ENCODE measurements around the gene PLOD1.
"Not testable (repeated sequence)": the region's sequence is repeated elsewhere in the genome, so short reads cannot be mapped to it uniquely, and the experiment has no call there.

PLOD1 gene

GRCh38 chr1:11912000-11912399 lies 22.5 kb upstream of the PLOD1 start:
- in situ Hi-C loops (cut with HindIII; ENCODE audit: low sequenced_read_pairs): no loop called here

GRCh38 chr1:11912482-11913216 lies 21.9 kb upstream of the PLOD1 start:
- in situ Hi-C loops (cut with HindIII; ENCODE audit: low sequenced_read_pairs): not testable (repeated sequence)

GRCh38 chr1:11913291-11913690 lies 21.2 kb upstream of the PLOD1 start:
- in situ Hi-C loops (cut with HindIII; ENCODE audit: low sequenced_read_pairs): no loop called here

- in situ Hi-C loops (cut with HindIII; ENCODE audit: low sequenced_read_pairs): no loop called here
Measured at GRCh38 chr1:11914024-11914423, 20.5 kb upstream of the PLOD1 start.

GRCh38 chr1:11918799-11919519 lies 15.6 kb upstream of the PLOD1 start:
- in situ Hi-C loops (cut with HindIII; ENCODE audit: low sequenced_read_pairs): no loop called here

GRCh38 chr1:11919621-11920020 lies 14.9 kb upstream of the PLOD1 start:
- in situ Hi-C loops (cut with HindIII; ENCODE audit: low sequenced_read_pairs): no loop called here

GRCh38 chr1:11920239-11920903 lies 14.1 kb upstream of the PLOD1 start:
- in situ Hi-C loops (cut with HindIII; ENCODE audit: low sequenced_read_pairs): no loop called here

GRCh38 chr1:11921022-11921421 lies 13.5 kb upstream of the PLOD1 start:
- in situ Hi-C loops (cut with HindIII; ENCODE audit: low sequenced_read_pairs): no loop called here

- in situ Hi-C loops (cut with HindIII; ENCODE audit: low sequenced_read_pairs): no loop called here
Measured at GRCh38 chr1:11923069-11923826, 11.3 kb upstream of the PLOD1 start.

- in situ Hi-C loops (cut with HindIII; ENCODE audit: low sequenced_read_pairs): no loop called here
Measured at GRCh38 chr1:11923827-11924113, 10.7 kb upstream of the PLOD1 start.

- in situ Hi-C loops (cut with HindIII; ENCODE audit: low sequenced_read_pairs): no loop called here
Measured at GRCh38 chr1:11924334-11925195, 10.0 kb upstream of the PLOD1 start.

GRCh38 chr1:11925196-11925937 lies 9.2 kb upstream of the PLOD1 start:
- in situ Hi-C loops (cut with HindIII; ENCODE audit: low sequenced_read_pairs): not testable (repeated sequence)

- in situ Hi-C loops (cut with HindIII; ENCODE audit: low sequenced_read_pairs): no loop called here
Measured at GRCh38 chr1:11925938-11926292, 8.6 kb upstream of the PLOD1 start.

GRCh38 chr1:11927866-11928592 lies 6.5 kb upstream of the PLOD1 start:
- in situ Hi-C loops (cut with HindIII; ENCODE audit: low sequenced_read_pairs): no loop called here

GRCh38 chr1:11929849-11930248 lies 4.7 kb upstream of the PLOD1 start:
- in situ Hi-C loops (cut with HindIII; ENCODE audit: low sequenced_read_pairs): no loop called here

- in situ Hi-C loops (cut with HindIII; ENCODE audit: low sequenced_read_pairs): no loop called here
Measured at GRCh38 chr1:11930571-11931445, 3.7 kb upstream of the PLOD1 start.

GRCh38 chr1:11931845-11932244 lies 2.7 kb upstream of the PLOD1 start:
- in situ Hi-C loops (cut with HindIII; ENCODE audit: low sequenced_read_pairs): no loop called here

- in situ Hi-C loops (cut with HindIII; ENCODE audit: low sequenced_read_pairs): no loop called here
Measured at GRCh38 chr1:11935057-11935412, 518 bp downstream of the PLOD1 start.

Measured in endothelial cell of hepatic sinusoid (primary cell).